Measurements from ENCODE around the gene APOL4.
"Not testable (repeated sequence)": the region's sequence is repeated elsewhere in the genome, so short reads cannot be mapped to it uniquely, and the experiment has no call there.

The APOL4 gene

GRCh38 chr22:36156515-36157419 lies 44.8 kb downstream of the APOL4 start:
- Histone ChIP-seq H3K9me3 (no peaks in the 10 kb centered on the region), H3K4me1 (no peaks in the 10 kb centered on the region), H3K27me3 (no peaks in the 10 kb centered on the region), H3K4me3 (ENCODE audit: low read depth, low read length) (no peak overlapping the region), H3K36me3 (no peaks in the 10 kb centered on the region)
- peak; percentile 28 for DNase-seq
- TF ChIP-seq CTCF (IDR thresholded peaks at IDR 0.05; ENCODE audit: low read depth, low read length) = no peak

- Histone ChIP-seq H3K4me3 (ENCODE audit: low read depth, low read length) (no peak overlapping the region), H3K36me3 (no peaks in the 10 kb centered on the region), H3K4me1 (no peaks in the 10 kb centered on the region), H3K27me3 (no peaks in the 10 kb centered on the region), H3K9me3 (no peaks in the 10 kb centered on the region)
- DNase-seq = no peak
- TF ChIP-seq CTCF (IDR thresholded peaks at IDR 0.05; ENCODE audit: low read depth, low read length) = no peak
Measured at GRCh38 chr22:36156119-36156514, 45.5 kb downstream of the APOL4 start.

GRCh38 chr22:36155702-36156101 lies 45.9 kb downstream of the APOL4 start:
- H3K36me3 ChIP-seq = no peaks in the 10 kb centered on the region
- H3K4me1 ChIP-seq = no peaks in the 10 kb centered on the region
- no peak overlapping the region for H3K4me3 ChIP-seq (ENCODE audit: low read depth, low read length)
- no peak for DNase-seq
- no peaks in the 10 kb centered on the region for H3K27me3 ChIP-seq
- no peak for TF ChIP-seq CTCF (IDR thresholded peaks at IDR 0.05; ENCODE audit: low read depth, low read length)
- no peaks in the 10 kb centered on the region for H3K9me3 ChIP-seq

- Histone ChIP-seq H3K4me3 (ENCODE audit: low read depth, low read length) (no peak overlapping the region), H3K36me3 (no peaks in the 10 kb centered on the region), H3K27me3 (no peaks in the 10 kb centered on the region), H3K4me1 (no peaks in the 10 kb centered on the region), H3K9me3 (no peaks in the 10 kb centered on the region)
- TF ChIP-seq CTCF (IDR thresholded peaks at IDR 0.05; ENCODE audit: low read depth, low read length) = no peak
- DNase-seq = no peak
Measured at GRCh38 chr22:36154423-36154945, 47.1 kb downstream of the APOL4 start.

- TF ChIP-seq CTCF (IDR thresholded peaks at IDR 0.05; ENCODE audit: low read depth, low read length) = no peak
- H3K36me3 ChIP-seq = no peaks in the 10 kb centered on the region
- no peak overlapping the region for H3K4me3 ChIP-seq (ENCODE audit: low read depth, low read length)
- no peaks in the 10 kb centered on the region for H3K4me1 ChIP-seq
- DNase-seq = no peak
- no peaks in the 10 kb centered on the region for H3K27me3 ChIP-seq
- H3K9me3 ChIP-seq = no peaks in the 10 kb centered on the region
Measured at GRCh38 chr22:36153501-36154422, 47.8 kb downstream of the APOL4 start.

GRCh38 chr22:36152821-36153220 lies 48.8 kb downstream of the APOL4 start:
- H3K27me3 ChIP-seq; H3K9me3 ChIP-seq; H3K36me3 ChIP-seq; H3K4me1 ChIP-seq; DNase-seq; H3K4me3 ChIP-seq (ENCODE audit: low read depth, low read length): not testable (repeated sequence)

All from BE2C (cell line).